ENCODE data around the gene CDK6.
"Not testable (repeated sequence)": the region's sequence is repeated elsewhere in the genome, so short reads cannot be mapped to it uniquely, and the experiment has no call there.

The CDK6 gene

DNA sequence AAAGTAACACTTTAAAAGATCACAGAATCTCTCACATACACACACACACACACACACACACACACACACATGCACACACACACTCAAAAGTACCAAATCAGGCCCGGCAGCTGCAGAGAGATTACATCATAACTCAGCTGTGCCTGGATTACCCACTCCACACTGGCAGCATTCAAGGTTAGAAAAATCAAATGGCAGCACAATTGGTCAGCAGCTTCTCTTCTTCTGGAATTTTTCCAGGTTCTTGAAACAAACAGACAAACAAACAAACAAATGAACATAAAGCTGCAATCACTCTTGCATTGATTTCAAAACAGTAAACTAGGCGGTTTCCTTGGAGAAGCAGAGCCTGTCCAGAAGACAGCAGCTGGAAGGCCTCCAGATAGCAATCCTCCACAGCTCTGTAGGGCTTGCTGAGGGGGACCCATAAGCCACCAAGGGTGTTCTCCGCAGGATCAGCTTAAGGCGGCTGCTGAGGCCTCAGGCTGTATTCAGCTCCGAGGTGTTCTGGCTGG, 221.7 kb downstream of the CDK6 start:
- DNase-seq, result peak; percentile 62

DNA sequence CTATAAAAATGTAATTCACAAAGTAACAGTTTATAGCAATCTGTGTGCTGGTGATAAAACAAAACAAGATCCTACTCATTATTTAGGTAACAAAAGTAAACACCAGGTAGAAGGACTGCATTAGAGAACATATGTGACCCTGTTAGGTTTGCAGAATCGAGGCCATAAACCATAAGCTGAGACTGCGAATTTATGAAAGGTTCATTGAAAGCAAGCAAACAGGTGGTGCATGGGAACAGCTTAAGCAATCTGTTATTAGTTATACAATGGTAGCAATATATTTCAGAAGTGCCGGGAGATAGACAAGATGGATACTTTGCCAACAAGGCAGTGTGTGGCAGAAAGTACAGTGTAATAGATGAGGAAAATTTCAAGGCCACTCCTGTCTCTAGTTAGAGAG, 222.7 kb downstream of the CDK6 start:
- DNase-seq, result no peak

- DNase-seq, result no peak
These were observed 223.2 kb downstream of the CDK6 start for GRCh38 chr7:92613214-92613613.

DNA sequence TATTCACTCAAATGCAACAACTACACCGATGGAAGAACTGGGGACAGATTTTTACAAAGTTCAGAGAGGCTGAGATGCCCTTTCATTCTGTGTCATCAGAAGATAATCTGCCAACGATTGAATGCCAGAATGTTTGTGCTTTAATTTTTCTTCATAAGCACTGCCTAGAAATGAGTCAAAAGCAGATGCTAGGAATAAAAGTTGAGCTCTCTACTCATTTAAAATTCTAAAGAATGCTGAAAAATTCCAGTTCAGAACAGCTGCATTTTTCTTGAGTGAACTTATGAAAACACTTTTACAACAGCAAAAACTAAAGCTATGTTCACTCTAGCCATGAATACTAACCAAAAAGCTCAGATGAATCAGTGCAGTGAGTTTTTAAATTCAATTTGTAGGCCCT, 223.9 kb downstream of the CDK6 start:
- no peak for DNase-seq

GRCh38 chr7:92611735-92612134, 224.6 kb downstream of the CDK6 start:
- DNase-seq, result no peak

DNA sequence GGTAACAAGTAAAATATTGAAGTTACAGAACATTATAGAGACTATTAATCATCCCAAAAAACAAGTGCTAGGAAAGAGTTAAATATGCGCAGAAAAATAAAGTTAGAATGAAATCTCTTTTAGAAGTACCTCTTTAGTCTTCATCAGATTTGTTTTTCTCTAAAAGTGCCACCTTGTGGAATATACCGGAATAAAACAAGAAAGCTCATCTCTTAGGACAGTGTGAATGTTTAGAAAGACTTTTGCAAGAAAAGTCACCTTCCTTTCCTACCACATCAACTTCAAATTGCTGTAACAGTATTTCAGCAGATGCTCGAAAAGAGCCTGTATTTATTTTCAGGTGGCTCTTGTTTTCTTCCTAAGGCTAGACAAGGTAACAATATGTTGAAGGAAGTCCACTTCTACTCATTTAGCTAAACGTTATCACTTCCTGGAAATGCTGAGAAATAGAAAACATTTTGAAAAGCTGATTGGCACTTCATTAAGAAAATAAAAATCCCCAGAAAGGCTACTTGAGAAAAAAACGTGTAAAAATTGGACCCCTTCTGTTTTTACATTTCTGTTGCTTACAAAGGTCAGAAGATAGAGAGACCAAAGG, 226.4 kb downstream of the CDK6 start:
- no peak for DNase-seq

GRCh38 chr7:92608380-92609322, 227.7 kb downstream of the CDK6 start:
- DNase-seq, result peak; percentile 25

DNA sequence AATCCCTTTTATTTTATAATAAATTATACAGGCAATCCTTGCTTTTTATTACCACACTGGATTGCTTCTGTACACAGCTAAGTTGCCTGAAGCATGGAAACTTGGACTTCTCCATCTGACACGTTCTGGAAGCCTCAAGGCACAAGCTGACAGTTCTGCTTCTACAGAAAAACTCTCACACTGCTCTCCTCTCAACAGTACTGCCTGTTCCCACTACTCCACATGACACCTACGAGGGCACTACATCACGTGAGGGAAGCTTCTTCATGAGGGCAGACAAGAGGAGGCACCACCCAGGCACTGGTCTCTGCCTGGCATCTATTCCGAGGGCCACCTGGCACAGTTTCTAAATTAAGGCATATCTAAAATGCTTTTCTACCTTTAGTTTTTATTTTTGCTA, 229.4 kb downstream of the CDK6 start:
- no peak for DNase-seq

GRCh38 chr7:92604517-92604916, 231.9 kb downstream of the CDK6 start:
- DNase-seq, result not testable (repeated sequence)

- DNase-seq, result no peak
These were observed 233.3 kb downstream of the CDK6 start for GRCh38 chr7:92603089-92603445.

GRCh38 chr7:92602352-92603088, 233.9 kb downstream of the CDK6 start:
- no peak for DNase-seq

DNA sequence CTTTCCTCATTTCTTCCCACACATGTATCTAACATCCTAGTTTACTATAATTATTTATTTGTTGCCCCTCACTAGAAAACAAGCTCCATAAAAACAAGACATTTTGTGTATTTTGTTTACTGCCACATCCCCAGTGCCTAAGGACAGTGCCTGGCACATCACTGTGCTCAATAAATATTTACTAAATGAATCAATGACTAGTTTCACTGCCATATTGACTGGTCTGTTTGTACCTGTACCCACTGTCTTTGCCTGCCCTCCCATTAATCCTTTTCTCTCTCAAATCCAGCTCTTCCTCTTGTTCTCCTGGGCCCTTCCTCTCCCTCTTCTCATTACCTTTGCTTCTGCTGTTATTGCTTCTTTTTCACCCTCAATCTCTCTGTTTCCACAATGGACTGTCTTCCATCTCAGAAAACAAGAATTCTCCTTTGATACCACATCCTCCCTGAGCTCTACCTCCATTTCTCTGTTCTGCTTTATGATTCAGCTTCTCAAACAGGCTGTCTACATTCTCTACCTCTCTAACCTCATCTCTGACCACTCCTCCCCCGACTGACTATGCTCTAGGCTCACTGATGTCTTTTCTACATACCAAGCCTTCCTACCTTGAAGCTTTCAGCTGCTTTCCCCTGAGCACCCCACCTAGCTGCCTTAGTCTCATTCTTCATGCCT, 237.9 kb downstream of the CDK6 start:
- no peak for DNase-seq

DNA sequence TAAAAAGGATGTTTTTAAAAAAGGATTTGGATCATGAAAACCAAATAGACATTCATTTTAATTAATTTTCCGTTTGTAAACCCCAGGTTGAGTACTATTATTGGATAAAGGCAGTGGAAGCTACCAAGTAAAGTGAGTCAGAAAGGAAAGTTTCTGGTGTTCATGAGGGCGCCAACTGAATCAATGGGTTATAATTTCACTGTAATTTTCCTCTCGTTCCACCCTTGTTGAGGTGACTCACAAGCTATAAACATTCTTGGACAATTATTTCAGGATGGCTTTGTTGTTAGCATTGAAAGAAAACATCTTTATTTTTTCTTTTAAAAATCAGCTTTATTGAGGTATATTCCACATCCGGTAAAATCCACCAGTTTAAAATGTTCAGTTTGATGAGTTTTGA, 241.1 kb downstream of the CDK6 start:
- DNase-seq, result no peak

DNA sequence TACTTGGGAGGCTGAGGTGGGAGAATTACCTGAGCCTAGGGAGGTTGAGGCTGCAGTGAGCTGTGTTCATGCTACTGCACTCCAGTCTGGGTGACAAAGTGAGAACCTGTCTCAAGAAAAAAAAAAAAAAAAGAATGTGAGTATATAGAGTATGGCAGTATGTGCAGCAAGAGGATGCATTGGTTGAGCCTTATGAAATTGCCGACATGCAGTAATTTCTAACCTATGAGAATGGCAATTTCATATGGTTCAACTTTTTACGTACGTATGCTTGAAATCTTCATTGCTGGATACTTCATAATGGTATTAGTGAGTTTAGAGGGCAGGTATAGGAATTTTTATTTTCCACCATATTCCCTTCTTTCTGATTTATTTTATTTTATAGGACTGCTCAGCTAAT, 241.6 kb downstream of the CDK6 start:
- no peak for DNase-seq

DNA sequence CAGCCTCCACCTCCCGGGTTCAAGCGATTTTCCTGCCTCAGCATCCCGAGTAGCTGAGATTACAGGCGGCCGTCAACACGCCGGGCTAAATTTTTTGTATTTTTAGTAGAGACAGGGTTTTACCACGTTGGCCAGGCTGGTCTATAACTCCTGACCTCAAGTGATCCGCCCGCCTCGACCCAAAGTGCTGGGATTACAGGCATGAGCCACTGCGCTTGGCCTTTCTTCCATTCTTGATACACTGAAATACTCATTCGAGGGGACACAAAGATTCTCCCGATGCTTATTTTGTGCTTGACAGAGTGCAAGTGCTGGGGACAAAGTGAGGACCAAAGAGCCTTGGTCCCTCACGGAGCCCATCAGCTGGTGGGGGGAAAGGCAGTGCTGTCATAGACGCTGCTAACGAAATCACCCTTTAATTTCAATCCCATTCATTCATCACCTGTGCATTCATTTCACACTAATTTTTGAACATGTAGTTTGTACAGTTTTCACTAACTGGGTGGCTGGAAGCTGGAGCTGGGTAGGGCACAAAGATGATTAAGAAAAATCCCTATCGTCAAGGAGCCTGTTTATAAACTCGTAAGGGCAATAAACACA, 245.6 kb downstream of the CDK6 start:
- no peak for DNase-seq

GRCh38 chr7:92589056-92589455, 247.3 kb downstream of the CDK6 start:
- DNase-seq, result no peak

DNA sequence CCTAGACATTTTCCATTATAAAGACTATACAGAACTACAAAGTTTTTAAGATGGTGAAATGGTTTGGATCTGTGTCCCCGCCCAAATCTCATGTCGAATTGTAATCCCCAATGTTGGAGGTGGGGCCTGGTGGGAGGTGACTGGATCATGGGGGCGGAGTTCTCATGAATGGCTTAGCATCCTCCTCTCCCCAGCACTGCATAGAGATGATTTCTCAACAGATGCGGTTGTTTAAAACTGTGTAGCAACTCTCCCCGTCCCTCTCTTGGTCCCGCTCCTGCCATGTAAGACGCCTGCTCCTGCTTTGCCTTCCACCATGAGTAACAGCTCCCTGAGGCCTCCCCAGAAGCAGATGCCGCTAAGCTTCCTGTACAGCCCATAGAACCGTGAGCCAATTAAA, 247.8 kb downstream of the CDK6 start:
- DNase-seq, result no peak

DNA sequence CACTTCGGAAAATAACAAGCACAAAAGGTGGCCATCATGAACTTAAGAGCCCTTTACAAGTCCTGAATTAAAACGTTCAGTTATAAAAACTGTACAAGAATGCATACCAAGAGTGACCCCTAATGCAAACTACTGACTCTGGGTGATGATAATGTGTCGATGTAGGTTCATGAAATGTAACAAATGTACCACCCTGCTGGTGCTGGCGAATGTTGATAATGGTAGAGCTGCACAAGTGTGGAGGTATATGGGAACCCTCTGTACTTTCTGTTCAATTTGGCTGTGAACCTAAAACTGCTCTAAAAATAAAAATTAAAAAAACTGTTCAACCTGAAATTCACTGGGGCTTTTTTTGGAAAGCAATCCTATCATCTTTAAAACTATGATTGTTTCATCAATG, 249.5 kb downstream of the CDK6 start:
- DNase-seq, result no peak

- no peak for DNase-seq
These were observed 250.0 kb downstream of the CDK6 start for GRCh38 chr7:92586403-92586802.

DNA sequence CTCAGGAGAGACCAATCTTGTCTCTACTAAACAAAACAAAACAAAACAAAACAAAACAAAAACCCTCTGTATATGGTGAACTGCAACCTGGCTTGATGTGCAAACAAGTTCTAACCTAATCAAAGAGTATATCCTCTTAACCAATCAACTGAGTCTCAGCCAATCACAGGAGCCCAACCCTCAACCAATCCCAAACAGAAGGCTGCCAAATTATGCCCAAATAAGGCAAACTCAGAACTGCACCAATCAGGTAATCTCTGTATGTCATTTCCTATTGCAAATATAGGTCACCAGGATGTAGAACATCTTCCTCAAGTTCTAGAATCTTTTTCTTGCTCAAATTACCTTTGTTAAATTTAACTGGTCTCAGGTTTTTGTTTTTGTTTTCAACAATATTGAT, 251.4 kb downstream of the CDK6 start:
- DNase-seq, result no peak

- no peak for DNase-seq
These were observed 253.4 kb downstream of the CDK6 start for GRCh38 chr7:92582948-92583347.

GRCh38 chr7:92576296-92576695, 260.1 kb downstream of the CDK6 start:
- no peak for DNase-seq

- DNase-seq, result no peak
These were observed 267.2 kb downstream of the CDK6 start for GRCh38 chr7:92569137-92569536.
